Activated T-cell treated with anti-CD3 and anti-CD28 coated beads, Interleukin-2, amount 50 U/mL, for 4 hours (primary cell): ENCODE measurements around the gene IARS1. TPM values are rescaled to one million over a fixed set of nuclear protein-coding genes. Genes with fewer than 3 reads are reported as not detected.

Source experiments
- ATAC-seq, 2 donors: fragments of 200-7000 bp; cut with Tn5 transposase; one replicate each; pipeline ENCODE4 v1.10.0; 2021
- DNase-seq: peaks from one replicate; pipeline ENCODE4 v3.0.0-alpha.2; 2020
- H3K27me3 Mint-ChIP-seq: one replicate; pipeline ENCODE4 v1.8.0; 2021; ENCODE audit warnings: low read depth, mixed read lengths
- H3K36me3 Mint-ChIP-seq: one replicate; pipeline ENCODE4 v1.8.0; 2022; ENCODE audit warnings: mixed read lengths; ENCODE audit not compliant: insufficient read depth
- H3K4me1 Mint-ChIP-seq: one replicate; pipeline ENCODE4 v1.8.0; 2021; ENCODE audit warnings: low read depth, mixed read lengths
- H3K4me3 Mint-ChIP-seq: one replicate; pipeline ENCODE4 v1.8.0; 2021; ENCODE audit warnings: mild to moderate bottlenecking, moderate library complexity, mixed read lengths
- H3K9me3 Mint-ChIP-seq: one replicate; pipeline ENCODE4 v1.8.0; 2021; ENCODE audit warnings: mixed read lengths
- total RNA-seq, 3 donors: library from RNA; stranded (reverse); gene quantifications; one replicate each; pipeline ENCODE4 v1.2.1, GENCODE V29; 2021

The IARS1 gene
- total RNA-seq, 3 donors from 2014 or later: 249 to 272 (median 268) TPM

- Mint-ChIP-seq H3K27me3 (no peaks in the 10 kb centered on the region), H3K9me3 (no peaks in the 10 kb centered on the region), H3K36me3 (peaks cover 55% of the 10 kb centered on the region), H3K4me1 (peaks cover 42% of the 10 kb centered on the region), H3K4me3 (no peak overlapping the region)
- no peak for DNase-seq
- ATAC-seq: no peak
Measured at GRCh38 chr9:92289708-92290390, 3.6 kb downstream of the IARS1 start.

- DNase-seq (no peak), ATAC-seq (no peak)
- Mint-ChIP-seq H3K4me3 (no peak overlapping the region), H3K27me3 (no peaks in the 10 kb centered on the region), H3K36me3 (peaks cover 56% of the 10 kb centered on the region), H3K4me1 (peaks cover 29% of the 10 kb centered on the region), H3K9me3 (no peaks in the 10 kb centered on the region)
Measured at GRCh38 chr9:92279302-92279701, 14.2 kb downstream of the IARS1 start.

GRCh38 chr9:92278110-92278509 is 15.4 kb downstream of the IARS1 start:
- H3K27me3 Mint-ChIP-seq: no peaks in the 10 kb centered on the region
- no peaks in the 10 kb centered on the region for H3K9me3 Mint-ChIP-seq
- H3K4me3 Mint-ChIP-seq: no peak overlapping the region
- ATAC-seq (no peak), DNase-seq (no peak)
- peaks cover 32% of the 10 kb centered on the region for H3K4me1 Mint-ChIP-seq
- H3K36me3 Mint-ChIP-seq: peaks cover 62% of the 10 kb centered on the region

DNA sequence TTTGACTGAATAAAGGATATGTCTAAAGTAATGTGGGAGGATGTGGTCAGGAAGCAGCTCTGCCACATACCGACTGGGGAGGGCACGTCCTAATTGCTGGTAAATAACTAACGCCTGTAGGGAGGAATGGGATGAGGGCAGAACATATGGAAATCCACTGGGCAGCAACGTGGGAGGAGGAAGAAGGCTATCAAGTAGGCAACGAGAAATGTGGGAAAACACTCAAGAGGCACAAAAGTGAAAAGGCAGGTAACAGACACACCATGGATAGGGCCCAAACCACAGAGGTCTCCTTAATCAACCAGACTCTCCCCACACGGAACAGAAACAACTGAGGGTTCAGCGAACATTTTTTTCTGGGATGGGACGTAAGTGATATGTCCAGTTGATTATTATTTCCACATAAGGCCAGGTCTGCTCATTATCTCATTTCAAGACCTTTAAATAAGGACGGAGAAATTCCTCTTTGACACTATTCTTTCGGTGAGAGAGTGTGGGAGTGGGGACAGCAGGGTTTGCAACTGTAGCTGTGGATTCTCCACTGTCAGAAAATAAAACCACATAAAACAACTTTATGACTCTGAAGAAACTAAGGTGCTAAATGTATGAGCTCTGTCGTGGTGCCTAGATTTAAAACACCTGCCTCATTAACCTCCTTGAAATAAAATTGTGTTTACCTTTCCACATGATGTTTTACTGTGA is 17.0 kb downstream of the IARS1 start:
- Mint-ChIP-seq H3K4me1 (peaks cover 32% of the 10 kb centered on the region), H3K9me3 (no peaks in the 10 kb centered on the region), H3K36me3 (peaks cover 66% of the 10 kb centered on the region), H3K4me3 (peak overlapping the region; percentile 45), H3K27me3 (no peaks in the 10 kb centered on the region)
- peak; percentile 60 to 76 for ATAC-seq
- no peak for DNase-seq

DNA sequence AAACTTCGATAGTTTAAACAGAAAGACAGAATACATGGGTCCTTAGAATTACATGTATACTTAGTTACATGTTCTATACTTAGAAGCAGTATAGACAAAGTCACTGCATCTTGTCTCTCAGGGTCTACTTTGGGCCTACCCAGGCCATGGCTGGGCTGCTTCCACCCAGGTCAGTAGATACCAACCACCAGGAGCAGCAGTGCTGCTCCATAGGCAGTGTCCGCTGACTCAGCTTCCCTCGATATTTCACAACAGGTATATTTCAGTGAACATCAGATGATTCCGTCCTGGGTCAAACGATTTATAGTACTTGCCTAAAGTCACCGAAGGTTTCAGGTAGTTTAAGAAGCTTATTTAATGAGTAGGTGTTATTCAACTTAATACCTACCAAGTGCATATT is 18.0 kb downstream of the IARS1 start:
- H3K9me3 Mint-ChIP-seq: no peaks in the 10 kb centered on the region
- peaks cover 69% of the 10 kb centered on the region for H3K36me3 Mint-ChIP-seq
- no peaks in the 10 kb centered on the region for H3K27me3 Mint-ChIP-seq
- peaks cover 32% of the 10 kb centered on the region for H3K4me1 Mint-ChIP-seq
- H3K4me3 Mint-ChIP-seq: no peak overlapping the region
- no peak for ATAC-seq
- DNase-seq: no peak

DNA sequence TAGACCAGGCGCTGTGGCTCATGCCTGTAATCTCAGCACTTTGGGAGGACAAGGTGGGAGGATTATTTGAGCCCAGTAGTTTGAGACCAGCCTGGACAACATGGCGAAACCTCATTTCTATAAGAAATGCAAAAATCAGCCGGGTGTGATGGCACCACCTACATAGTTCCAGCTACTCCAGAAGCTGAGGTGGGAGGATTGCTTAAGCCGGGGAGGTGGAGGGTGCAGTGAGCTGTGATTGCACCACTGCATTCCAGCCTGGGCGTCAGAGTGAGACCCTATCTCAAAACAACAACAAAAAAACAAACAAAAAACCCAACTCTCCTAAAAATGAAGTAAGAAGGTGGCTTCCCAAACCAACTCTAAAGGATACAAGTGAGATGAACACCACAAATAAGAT is 23.0 kb downstream of the IARS1 start:
- Mint-ChIP-seq H3K4me1 (peaks cover 6% of the 10 kb centered on the region), H3K9me3 (no peaks in the 10 kb centered on the region), H3K4me3 (no peak overlapping the region), H3K27me3 (no peaks in the 10 kb centered on the region), H3K36me3 (peaks cover 60% of the 10 kb centered on the region)
- ATAC-seq (no peak), DNase-seq (no peak)

GRCh38 chr9:92266486-92266885 is 27.0 kb downstream of the IARS1 start:
- ATAC-seq (no peak), DNase-seq (no peak)
- peaks cover 62% of the 10 kb centered on the region for H3K36me3 Mint-ChIP-seq
- no peaks in the 10 kb centered on the region for H3K9me3 Mint-ChIP-seq
- no peak overlapping the region for H3K4me3 Mint-ChIP-seq
- no peaks in the 10 kb centered on the region for H3K4me1 Mint-ChIP-seq
- no peaks in the 10 kb centered on the region for H3K27me3 Mint-ChIP-seq

GRCh38 chr9:92265154-92265553 is 28.3 kb downstream of the IARS1 start:
- ATAC-seq: no peak
- Mint-ChIP-seq H3K4me3 (no peak overlapping the region), H3K4me1 (no peaks in the 10 kb centered on the region), H3K9me3 (no peaks in the 10 kb centered on the region), H3K36me3 (peaks cover 58% of the 10 kb centered on the region), H3K27me3 (no peaks in the 10 kb centered on the region)
- DNase-seq: no peak

DNA sequence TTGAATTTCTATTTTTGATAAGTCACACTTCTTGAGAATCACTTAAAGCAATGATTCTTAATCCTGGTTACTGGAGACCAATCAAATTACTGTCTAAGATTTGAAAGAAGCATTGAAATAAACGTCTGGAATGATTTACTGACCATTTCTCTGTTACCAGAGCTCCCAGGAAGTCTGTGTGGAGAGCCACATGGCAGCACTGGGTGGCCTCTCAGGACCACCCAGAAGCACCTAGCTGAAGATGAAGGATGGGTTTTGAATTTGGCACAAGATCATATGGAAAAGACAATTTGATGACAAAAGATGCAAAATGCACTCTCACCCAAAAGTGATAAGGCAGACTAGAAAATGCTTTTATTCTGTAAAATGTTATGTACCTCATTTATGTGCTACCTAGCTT is 30.4 kb downstream of the IARS1 start:
- H3K9me3 Mint-ChIP-seq: no peaks in the 10 kb centered on the region
- no peak overlapping the region for H3K4me3 Mint-ChIP-seq
- no peaks in the 10 kb centered on the region for H3K4me1 Mint-ChIP-seq
- no peak for DNase-seq
- no peak for ATAC-seq
- H3K36me3 Mint-ChIP-seq: peaks cover 52% of the 10 kb centered on the region
- H3K27me3 Mint-ChIP-seq: no peaks in the 10 kb centered on the region

DNA sequence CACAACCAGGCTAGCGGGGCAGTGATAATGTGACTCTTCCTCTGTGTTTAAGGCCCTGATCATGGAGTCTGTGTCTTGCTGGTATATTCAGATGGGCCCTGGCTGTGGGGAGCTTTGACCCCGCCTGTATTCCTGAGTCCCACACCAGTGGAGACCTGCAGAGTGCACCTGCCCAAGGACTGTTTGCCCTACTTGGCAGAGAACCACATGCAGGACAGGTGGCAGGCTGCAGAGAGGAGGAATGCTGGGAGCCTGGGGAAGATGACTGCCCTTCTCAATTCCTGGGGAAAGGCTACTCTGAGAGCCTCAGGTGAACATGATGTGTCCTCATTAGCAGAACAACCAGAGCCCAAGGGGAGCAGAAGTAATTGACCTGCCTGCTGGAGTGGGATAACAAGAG is 36.2 kb downstream of the IARS1 start:
- DNase-seq (no peak), ATAC-seq (no peak)
- no peaks in the 10 kb centered on the region for H3K9me3 Mint-ChIP-seq
- H3K27me3 Mint-ChIP-seq: no peaks in the 10 kb centered on the region
- peaks cover 40% of the 10 kb centered on the region for H3K36me3 Mint-ChIP-seq
- no peaks in the 10 kb centered on the region for H3K4me1 Mint-ChIP-seq
- H3K4me3 Mint-ChIP-seq: no peak overlapping the region

DNA sequence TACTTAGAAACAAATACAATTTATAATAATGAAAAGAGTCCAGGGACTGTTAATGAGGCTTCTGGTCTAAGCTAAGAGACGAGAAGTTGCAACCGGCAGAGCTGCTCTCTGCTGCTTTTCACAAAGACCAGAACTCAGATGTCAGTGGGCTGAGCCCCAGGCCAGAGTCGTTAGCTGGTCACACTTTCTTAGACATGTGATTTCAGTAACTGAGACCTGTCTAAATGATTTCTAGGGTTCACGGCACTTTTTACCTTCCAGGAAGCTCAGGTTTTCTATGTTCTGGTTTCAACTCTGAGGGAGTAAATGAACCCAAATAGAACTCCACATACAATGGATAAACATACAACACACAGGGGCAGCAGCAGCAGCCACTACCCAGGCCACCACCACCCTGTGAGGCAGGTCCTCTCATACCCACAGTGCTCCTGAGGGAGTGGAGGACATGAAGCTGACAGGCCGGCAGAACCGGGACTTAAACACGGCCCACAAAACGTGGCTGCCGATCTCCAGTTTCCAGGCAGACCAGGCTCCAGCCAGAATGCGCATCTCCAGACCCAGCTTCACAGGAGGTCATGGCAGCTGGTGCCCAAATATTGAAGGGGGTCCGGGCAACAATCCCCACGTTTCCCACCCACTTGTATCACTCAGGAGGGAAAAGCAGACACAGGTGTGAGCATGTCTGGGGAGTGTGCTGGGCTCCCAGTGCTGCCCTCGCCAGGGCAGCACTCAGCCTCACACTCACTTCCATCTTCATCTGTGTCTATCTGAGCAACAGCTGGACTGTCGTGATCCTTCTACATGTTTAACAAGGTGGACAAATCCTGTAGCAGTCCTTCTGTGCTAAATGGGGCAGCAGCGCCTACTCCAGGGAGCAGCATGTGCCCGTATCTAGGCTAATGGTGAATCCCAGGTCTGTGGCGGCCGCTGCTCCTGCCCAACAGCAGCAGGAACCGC is 38.8 kb downstream of the IARS1 start:
- no peaks in the 10 kb centered on the region for H3K27me3 Mint-ChIP-seq
- ATAC-seq: no peak
- no peak for DNase-seq
- peaks cover 59% of the 10 kb centered on the region for H3K36me3 Mint-ChIP-seq
- H3K4me1 Mint-ChIP-seq: no peaks in the 10 kb centered on the region
- no peak overlapping the region for H3K4me3 Mint-ChIP-seq
- no peaks in the 10 kb centered on the region for H3K9me3 Mint-ChIP-seq

- ATAC-seq (no peak), DNase-seq (no peak)
- Mint-ChIP-seq H3K36me3 (peaks cover 62% of the 10 kb centered on the region), H3K4me3 (no peak overlapping the region), H3K27me3 (no peaks in the 10 kb centered on the region), H3K9me3 (no peaks in the 10 kb centered on the region), H3K4me1 (no peaks in the 10 kb centered on the region)
Measured at GRCh38 chr9:92253656-92254055, 39.8 kb downstream of the IARS1 start.

GRCh38 chr9:92247981-92248380 is 45.5 kb downstream of the IARS1 start:
- H3K4me1 Mint-ChIP-seq: no peaks in the 10 kb centered on the region
- H3K9me3 Mint-ChIP-seq: no peaks in the 10 kb centered on the region
- H3K4me3 Mint-ChIP-seq: no peak overlapping the region
- no peak for DNase-seq
- H3K27me3 Mint-ChIP-seq: no peaks in the 10 kb centered on the region
- H3K36me3 Mint-ChIP-seq: peaks cover 66% of the 10 kb centered on the region
- ATAC-seq: no peak

DNA sequence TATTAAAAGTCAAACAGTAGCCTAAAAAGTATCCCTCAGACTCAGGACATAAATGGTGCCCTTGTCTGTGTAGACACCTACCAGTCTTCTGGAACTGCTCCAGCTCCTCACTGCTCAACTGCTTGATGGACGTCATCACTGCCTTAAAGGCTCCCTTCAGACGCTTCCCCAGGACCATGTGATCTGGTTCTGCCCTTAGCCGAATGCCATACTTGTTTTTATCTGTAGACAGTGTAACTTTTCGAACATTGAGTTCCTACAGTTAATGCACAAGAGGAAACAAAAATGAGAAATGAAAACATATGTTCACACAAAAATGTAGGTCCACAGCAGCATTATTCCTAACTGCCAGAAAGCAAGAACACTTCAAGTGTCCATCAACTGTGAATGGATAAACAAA is 46.2 kb downstream of the IARS1 start:
- ATAC-seq (no peak), DNase-seq (no peak)
- Mint-ChIP-seq H3K4me1 (no peaks in the 10 kb centered on the region), H3K36me3 (peaks cover 67% of the 10 kb centered on the region), H3K4me3 (no peak overlapping the region), H3K9me3 (no peaks in the 10 kb centered on the region), H3K27me3 (no peaks in the 10 kb centered on the region)
